Germinal center (tissue), 1 donor: ENCODE measurements around the gene PPP1R12B.
A peak's percentile ranks its signal among the peaks of the same experiment; 100 is the strongest.
"Not testable (repeated sequence)": the region's sequence is repeated elsewhere in the genome, so short reads cannot be mapped to it uniquely, and the experiment has no call there.

Experiments used
- DNase-seq: peaks from one replicate; pipeline ENCODE4 v3.0.0; 2012; ENCODE audit warnings: mixed read lengths, low spot score

PPP1R12B gene

DNA sequence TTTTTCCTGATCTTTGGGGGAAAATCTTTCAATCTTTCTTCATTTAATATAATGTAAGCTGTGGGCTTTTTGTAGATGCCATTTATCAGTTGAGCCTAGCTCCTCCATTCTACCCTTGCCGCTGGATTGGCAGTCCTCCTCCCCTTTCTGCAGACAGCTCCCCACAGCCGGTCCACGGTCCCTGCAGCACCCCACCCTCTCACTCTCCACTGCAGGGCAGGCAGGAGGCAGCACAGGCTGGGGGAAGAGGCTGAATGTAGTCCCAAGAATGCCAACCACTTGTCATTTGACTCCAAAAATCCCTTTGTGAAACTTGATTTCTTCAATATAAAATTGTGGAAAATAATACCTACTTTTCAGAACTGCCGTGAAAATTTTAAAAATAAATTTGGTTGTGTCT is 265.1 kb downstream of the PPP1R12B start:
- no peak for DNase-seq

DNA sequence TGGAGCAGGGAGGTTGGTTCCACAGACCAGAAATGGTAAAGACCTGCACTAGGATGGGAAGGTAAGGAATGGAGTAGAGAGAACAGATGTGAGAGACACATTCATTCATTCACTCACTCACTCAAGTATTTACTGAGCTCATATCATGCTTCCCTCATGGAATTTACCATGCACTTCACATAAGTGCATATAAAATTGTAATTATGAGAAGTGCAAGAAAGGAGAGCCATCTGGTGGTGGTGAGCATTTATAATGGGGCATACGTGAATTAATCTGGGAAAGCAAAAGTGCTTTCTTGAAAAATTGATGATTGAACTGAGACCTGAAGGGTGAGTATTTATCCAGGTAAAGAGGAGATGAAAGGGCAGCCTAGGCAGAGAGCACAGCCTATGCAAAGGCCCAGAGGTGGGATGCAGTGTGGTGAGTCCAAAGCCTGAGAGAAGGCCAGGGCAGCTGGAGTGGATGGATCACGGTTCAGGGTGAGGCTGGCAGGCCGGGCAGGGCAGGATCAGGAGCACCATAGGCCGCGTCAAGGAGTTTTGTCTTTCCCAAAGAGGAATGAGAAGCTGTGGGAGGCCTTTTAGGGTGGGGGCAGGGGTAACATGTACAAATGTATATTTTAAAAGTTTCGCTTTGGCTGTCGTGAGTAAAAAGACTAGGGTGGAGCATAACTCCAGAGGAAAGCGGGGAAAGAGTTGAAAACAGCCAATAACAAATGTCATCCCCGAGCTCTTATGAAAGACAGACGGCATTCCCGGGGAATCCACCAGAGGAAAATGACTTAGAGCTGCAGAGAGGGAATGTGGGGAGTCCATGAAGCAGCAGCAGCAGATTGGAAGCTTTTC is 266.1 kb downstream of the PPP1R12B start:
- DNase-seq = not testable (repeated sequence)

DNA sequence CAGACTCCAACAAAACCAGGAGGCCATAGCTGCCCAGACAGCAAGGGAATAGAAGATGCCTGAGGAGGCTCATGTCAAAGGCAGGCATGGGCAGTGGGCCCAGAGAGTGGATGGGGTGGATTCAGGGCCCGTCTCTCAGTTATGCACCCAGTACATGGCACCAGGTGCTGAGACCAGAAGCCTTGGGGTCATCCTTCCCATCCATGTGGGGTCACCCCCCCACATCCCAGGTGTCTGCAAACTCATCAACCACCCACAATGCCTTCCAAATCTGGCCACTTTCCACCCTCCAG is 266.7 kb downstream of the PPP1R12B start:
- not testable (repeated sequence) for DNase-seq

DNA sequence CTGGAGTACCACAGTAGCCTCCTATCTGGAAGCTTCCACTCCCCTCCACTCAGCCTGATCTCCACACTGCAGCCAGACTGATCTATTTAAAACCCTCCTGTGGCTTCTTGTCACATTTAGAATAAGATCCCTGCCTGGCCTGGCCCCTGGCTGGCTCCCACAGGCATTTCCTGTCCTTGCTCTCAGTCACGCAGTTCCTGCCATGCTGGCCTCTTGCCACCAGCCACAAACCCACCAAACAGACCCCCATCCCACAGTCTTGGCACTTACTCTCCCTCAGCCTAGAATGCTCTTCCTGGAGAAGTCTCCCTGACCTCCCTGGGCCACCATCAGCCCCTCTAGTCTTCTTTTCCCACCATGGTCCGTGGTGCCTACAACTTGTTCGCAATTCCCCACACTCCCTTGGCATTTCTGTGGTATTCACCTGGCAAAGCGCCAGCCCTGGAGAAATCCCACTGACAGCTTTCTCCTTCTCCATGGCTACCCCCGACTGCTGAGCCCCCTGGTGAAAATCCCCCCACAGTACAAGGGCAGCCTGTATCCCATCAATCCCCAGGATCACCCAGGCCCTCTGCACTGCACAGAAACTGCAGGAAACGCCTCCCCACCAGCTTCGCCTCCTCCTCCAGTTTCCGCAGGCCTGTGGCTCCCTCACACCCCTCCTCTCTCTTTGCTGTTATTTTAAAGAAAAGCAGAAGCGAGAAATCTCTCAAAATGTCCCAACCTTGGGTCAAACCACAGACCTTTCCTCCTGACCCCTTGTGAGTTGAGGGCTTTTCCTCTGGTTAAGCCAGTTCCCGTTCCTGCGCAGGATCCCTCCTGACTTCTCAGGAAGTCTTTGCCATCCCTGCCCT is 267.2 kb downstream of the PPP1R12B start:
- peak; percentile 47 for DNase-seq

DNA sequence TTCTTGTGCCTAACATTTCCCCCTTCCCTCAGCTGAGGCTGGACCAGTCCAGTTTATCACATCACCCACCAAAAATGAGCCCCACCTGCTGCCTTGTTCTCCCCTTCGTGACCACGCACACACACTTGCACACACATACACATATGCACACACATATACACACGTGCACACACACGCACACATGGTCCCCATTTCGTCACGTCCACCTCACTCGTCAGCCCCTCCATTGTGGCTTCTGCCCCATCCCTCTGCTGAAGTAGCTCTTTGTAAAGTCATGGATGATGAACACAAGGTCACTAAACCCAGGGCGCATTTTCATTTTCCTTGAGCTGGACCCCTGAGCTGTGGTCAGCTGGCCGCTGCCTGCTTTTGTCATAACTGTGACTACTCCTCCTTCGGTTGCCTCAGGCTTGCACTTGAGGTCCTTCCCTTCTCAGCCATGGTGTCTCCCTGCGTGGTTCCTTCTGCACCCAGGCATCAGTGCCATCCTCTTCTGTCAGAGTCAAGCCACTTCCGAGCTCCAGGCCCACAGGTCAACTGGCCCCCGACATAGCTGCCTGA is 267.9 kb downstream of the PPP1R12B start:
- DNase-seq = no peak

DNA sequence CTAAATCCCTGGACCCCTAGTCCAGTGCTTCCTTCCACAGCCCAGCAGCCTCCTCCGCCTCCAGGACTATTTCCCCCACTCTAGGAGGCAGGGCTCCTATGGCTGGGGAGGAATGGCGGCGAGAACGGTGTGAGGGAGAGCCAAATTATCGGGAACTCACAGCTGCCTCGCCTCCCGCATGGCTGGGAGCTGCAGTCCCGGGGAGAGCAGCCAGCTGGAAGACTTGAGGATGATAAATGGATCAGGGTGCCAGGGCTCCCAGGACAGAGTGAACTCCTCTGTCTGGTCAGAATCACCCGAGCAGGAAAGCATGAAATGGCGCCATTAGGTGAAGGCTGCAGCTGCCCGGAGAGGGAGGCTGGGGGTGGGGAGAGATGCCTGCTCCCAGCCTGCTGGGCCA is 270.5 kb downstream of the PPP1R12B start:
- DNase-seq = not testable (repeated sequence)

DNA sequence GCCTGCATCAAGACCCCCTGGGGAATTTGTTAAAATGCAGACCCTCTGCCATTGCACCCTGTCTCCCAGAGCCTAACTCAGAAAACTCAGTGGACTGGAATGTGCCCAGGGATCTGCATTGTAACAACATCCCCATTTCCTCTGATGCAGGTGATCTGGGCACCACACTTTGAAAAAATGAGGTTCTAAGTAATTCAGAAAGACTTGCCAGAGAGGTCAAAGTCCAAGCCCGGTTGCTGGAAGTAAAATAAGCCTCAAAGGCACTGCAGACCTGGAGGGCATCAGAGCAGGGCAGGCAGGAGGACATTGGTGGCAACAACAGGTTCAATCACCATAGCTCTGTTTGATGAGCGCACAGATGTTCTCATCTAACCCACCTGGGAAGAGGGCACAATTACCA is 271.0 kb downstream of the PPP1R12B start:
- DNase-seq = no peak

DNA sequence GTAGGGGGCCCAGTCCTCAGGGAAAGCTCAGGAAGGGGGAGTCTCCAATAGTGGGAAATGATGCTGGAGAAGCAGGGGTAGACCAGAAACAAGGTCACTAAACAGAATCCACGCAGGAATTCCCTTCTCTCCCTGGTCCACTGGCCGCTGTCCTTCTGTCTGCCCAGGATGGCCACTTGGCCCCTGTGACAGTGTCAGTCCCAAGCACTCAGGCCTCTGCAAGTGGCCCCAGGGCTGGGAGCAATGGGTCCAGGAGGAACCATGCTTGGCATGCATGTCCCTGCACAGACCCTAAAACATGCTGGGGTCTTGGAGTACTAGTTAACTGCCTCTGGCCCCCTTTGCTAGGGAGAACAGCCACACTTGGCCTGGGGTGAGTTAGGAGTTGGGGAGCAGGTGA is 271.5 kb downstream of the PPP1R12B start:
- DNase-seq = not testable (repeated sequence)

DNA sequence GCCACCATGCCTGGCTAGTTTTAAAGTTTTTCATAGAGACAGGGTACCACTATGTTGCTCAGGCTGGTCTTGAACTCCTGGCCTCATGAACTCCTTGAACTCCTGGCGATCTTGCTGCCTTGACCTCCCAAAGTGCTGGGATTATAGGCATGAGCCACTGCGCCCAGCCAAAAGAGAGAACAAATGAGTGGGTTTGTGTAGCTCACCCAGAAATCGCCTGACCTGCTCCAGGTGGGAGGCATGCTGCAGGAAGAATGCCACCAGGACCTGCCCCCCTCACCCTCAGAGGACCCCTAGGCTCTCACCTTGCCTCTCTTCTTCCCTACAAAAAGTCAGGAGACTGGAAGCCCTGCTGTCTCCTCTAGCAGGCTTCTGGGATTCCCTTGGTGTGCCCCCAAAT is 272.9 kb downstream of the PPP1R12B start:
- DNase-seq = no peak

DNA sequence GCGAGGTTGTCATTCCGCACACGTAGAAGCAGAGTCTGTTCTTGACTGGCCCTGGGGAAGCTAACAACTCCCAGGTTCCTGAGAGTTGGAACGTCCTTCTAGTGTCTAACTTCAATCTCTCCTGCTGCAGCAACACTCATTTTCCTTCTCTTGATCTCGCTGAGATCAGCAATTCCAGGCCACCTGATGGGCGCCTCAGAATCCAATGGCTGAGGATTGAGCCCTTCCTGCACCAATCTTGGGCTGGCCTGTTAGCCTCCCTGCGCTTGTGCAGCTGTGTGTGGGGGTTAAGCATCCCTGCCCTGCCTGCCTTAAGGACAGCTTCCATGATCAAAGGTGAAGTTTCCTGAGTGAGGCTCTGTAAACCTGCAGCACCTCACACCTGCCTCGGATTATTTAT is 273.9 kb downstream of the PPP1R12B start:
- no peak for DNase-seq

DNA sequence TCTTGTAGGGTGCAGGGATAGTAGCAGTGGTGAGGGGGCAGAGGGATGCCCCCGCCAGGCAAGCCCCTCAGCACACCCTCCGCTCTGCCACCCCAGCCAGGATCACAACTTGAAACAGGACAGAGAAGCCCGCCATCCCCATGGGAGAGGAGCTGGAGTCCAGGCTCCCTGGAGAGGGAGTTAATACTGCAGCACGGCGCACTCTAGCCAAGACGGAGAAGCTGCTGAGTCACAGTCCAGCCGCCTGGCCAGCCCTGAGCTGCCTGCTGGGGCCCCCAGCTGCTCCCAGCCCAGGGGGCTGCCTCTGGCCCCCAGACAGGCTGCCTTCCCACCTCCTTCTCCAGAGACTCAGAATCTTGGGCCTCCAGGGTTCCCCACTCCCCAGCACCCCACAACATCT is 274.6 kb downstream of the PPP1R12B start:
- no peak for DNase-seq

DNA sequence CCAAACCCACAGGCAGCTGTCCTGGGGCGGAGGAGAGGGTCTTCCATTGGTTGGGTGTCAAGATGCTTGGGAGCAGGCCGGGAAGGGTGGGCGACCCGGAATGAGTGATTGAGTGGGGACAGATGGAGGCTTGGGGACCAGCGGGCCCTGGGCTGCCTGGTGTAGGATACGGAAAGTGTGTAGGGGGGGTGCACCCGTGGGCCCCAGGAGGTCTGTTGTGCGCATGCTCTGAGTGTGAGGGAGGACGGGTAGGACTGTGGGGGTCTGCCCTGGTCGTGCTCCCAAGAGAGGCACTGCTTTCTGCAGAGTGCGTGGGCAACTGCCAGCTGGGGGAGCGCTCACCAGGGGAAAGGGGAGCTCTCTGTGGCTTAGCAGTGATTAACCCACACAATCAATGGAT is 275.0 kb downstream of the PPP1R12B start:
- not testable (repeated sequence) for DNase-seq

DNA sequence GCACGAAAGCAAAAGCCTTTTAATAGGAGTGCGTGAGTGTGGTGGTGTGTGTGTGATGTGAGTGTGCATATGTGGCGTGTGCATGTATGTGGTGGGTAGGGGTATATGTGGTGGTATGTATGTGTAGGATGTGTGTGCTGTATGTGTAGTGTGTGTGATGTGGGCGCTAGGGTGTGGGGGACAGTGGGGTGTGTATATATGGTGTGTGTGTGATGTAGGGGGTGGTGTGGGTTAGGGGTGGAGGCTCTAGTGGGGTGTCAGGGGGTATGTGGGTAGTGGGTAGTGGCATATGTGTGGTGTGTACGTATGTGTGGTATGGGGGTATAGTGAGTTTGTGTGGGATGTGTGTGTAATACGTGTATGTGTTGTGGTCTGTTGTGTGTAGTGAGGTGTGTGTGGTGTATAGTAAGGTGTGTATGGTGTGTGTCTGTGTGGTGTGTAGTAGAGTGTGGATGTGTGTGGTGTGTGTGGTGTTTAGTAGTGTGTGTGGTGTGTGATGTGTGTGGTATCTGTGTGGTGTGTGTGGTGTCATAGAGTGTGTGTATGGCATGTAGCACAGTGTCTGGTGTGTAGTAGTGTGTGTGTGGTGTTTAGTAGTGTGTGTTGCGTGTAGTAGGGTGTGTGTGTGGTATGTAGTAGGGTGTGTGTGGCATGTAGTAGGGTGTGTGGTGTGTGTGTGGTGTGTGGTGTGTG is 275.7 kb downstream of the PPP1R12B start:
- DNase-seq = no peak

DNA sequence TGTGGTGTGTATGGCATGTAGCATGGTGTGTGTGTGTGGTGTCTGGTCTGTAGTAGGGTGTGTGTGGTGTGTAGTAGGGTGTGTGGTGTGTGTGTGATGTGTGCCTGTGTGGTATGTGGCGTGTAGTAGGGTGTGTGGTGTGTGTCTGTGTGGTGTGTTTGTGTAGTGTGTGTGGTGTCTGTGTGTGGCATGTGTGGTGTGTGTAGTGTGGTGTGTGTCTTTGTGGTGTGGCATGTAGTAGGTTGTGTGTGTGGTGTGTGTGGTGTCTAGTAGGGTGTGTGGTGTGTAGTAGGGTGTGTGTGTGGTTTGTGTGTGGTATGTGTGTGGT is 276.2 kb downstream of the PPP1R12B start:
- DNase-seq = no peak

DNA sequence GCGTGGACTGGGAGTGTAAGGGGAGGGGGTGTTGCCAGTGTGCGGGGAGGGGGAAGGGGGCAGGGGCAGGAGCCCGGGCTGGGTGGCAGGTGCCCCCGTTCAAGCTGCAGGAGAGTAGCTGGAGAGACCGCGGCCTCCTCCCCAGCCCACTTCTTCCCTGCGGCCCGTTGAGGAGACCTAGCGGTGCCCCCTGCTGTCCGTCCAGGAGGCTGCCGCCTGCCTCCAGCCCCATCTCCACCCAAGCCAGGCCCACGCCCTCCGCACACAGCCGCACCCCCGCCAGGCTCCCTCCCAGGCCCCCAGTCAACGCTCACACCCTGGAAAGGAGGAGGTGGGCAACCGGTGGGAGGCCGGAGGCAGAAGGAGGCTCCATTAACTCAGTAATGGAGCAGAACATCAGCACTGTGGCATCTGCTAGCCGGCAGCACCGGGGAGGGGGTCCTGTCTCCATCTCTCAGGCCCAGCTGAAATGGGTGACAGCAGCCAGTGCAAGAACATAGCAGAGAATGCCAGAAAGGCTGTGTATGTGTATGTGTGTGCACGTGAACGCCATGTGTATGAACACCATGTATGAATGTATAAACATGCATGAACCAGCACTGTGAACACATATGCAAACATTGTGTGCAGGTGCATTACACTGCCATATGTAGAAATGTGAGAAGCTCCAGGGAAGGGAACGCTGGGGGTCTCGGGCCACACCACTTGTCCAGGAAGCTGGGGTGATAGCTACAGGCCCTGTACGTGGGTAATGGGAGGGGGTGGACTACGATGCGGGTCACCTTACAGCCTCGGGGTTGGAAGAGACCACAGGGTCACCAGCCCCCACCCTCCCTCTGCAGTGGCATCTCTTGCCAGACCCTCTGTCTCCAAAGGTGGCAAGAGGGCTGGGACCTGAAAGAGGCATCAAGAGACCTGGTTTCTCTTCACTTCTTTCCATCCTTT is 277.2 kb downstream of the PPP1R12B start:
- DNase-seq = peak; percentile 76

DNA sequence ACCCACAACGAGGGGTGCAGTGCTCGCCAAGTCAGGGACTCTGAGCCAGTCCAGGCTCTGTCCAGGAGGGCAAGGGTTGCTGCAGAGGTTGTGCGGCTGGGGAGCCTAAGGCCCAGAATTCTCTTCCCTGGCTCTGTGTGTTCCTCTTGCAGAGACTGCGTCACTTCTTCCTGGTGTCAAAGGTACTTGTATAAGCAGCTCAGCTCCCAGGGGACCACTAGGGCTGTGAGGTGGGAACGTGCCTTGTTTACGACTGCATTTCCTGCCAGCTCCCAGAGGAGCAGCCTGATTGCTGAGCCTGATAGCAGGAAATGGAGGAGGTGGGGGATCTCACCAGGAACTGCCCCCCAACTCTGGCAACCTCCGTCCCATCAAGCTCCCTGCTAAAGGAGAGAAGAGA is 278.5 kb downstream of the PPP1R12B start:
- DNase-seq = peak; percentile 30

DNA sequence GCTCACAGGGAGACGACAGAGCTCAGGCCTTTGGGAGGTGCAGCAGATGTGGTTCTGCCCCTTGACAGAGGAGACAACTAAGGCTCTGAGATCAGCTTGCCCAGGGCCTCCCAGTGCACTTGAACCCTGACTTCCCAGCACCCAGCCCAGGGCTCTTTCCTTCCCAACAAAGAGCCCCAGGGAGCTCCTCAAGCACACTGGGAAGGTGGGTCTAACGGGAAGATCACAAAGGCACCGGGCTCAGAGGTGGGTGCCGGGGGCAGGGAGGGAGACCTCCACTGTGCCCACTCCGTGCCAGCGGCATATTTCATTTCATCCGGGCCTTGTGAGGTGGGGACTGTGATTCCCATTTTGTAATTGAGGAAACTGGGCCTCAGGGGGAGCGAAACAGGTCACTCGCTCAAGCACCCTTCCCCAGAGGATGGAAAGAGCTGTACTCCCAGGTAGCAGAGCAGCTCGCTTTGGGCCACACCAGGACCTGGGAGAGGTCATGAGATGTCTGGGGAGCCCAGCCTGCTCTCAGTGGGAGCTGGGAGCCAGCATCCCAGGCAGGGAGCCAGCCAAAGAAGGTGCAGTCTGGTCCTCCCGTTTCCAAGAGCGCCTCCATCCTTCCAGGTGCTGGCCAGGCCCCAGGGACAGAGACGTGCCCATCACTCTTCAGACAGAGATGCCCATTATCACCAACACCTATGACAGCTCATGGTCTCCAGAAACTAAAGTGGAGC is 279.5 kb downstream of the PPP1R12B start:
- DNase-seq = no peak

DNA sequence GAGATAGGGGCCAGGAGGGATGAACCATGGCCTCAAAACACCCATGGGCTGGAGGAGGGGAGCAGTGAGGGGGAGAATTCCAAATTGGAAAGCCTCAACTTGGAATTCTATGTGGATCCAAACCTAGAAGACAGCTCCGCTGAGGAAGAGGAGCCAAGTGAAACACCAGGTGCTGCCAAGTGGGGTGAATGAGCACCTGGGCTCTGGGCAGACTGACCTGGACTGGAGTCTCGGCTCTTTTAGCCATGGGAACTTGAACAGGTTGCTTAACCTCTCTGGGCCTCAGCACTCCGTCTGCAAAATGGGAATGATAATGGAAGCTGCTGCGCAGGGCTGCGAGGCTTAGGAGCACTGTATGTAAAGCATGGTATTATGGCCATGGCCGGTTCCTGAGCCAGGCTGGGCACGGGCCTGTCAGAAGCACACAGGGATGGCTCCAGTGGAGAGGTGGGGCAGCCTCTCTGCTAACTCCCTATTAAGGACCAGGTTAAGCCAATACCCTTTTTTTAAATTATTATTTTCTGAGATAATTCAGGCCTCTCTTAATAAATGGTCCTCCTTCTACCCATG is 280.2 kb downstream of the PPP1R12B start:
- DNase-seq = no peak

DNA sequence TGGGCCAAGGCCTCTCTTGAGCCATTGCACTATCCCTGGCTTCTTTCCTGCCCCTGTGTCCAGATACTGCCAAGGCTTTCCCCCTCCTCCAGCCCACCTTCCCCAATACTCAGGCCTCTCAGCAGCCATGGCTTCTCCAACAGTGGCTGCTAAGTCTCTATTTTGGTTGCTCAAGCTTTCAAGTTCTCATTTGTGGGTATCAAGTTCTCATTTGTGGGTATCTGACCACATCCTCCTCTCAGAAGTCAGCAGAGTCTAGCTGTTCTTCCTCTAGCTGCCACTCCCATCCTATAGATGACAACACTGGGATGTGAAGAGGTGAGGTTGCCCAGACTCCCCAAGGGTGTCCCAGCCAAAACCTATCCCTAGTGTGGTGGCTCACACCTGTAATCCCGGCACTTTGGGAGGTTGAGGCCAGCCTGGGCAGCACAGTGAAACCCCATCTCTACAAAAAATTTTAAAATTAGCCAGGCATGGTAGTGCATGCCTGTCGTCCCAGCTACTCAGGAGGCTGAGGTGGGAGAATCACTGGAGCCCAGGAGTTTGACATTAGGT is 280.8 kb downstream of the PPP1R12B start:
- DNase-seq = not testable (repeated sequence)

DNA sequence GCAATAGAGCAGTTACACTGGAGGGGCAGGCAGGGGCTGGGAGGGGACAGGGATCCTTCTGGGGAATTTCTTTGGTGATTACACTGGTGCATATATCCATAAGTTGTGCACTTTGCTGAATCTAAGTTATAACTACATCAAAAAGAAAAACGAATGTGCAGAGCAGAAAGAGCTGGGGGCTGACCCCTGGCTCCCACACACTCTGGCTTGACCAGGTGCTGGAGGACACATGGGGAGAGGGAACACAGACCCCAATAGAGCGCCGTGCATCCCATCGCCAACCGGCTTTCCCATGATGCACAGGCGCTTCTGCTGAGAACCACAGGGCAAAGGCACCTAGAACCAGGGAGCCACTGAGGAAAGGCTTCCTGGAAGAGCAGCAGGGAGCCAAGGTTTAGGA is 281.6 kb downstream of the PPP1R12B start:
- DNase-seq = not testable (repeated sequence)
